ENCODE measurements around the gene ATF5.

The ATF5 gene

DNA sequence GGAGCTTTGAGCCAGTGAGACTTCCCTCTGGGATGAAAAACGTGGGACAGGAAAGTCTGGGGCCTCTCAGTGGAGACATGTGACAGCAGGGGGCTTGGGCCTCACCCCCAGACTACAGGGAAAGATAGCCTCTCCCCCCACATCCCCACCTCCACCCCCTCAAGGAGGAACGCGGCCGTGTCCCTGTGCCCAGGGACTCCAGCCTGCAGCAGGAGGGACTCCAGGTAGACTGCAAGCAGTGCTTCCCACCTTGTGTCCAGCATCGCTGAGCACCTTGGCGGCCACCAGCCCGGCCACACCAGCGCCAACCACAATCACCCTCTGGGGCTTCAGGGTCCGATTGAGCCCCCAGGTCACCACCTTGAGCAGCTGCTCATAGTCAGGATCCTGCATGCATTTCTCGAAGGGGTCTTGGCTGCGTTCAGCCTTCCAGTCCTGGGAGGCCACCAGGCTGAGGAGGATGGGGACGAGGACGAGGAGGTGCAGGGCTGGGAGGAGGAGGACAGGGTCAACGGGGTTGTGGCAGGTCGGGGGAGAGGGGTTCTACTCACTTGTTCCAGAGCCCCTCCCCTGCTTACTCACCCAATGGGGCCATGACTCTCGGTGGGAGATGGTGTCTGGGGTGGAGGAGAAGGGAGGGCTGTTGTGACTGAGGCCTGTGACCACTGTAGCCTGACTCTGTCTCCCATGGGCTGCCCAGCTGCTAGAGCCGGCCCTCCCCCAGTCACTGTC is 33.3 kb upstream of the ATF5 start:
- no peak for DNase-seq

DNA sequence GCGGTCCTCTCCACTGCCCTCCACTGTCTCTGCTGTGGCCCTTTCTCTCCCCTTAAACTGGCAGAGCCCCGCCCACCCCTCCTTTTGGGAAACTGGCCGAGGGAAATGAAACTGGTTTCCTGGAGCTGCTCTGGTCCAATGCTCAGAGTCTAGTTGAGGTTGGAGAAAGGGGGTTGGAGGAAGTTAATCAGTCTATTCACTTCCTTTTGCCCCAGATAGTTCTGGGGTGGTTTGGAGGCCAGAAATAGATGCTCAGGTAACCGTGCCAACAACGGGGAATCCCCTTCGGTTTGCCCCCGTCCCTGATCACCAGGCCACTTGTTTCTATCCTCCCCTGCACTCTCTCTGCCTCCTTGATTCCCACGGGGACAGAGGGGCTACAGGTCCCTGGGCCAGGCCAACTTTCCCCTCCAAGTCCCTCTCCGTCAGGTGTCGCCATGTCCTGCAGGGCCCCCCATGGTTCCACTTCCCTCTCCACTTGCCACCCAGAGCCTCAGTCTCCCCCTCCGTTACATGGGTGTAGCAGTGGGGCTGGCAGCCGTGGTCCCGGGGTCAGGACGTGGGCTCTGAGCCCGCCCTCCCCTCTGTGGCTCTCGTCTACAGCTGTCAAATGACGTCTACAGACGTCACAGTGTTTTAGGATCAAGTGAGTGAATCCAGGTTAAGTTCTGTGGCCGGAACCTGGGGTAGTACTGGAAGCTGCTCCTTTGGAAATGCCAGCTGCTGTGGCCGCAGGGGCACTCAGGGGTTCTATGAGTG is 32.0 kb upstream of the ATF5 start, which contains the start of gene IL4I1:
Gene IL4I1 (minus strand): TSS at position 25 of the 759 bp plus-strand sequence. CDS start 727 bp downstream, outside the sequence.
- no peak for DNase-seq

DNA sequence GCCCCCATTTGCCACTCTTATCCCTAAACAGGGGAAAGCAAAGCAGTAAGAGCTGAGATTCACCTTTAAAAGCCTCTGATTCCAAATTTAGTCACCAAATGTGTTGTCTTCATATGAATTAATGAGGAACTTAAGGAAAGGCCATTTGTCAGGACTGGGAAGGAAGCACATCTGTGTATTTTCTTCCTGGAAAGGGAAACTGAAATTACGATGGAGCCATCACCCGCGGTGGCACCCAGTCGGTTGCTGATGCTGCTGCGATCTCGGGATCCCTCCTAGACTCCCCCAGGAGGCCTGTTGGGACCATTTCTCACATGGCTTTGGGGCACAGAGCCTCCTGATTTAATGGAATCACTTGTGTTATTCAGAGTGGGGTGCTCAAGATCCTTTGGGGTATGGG is 24.9 kb upstream of the ATF5 start:
- no peak for DNase-seq

DNA sequence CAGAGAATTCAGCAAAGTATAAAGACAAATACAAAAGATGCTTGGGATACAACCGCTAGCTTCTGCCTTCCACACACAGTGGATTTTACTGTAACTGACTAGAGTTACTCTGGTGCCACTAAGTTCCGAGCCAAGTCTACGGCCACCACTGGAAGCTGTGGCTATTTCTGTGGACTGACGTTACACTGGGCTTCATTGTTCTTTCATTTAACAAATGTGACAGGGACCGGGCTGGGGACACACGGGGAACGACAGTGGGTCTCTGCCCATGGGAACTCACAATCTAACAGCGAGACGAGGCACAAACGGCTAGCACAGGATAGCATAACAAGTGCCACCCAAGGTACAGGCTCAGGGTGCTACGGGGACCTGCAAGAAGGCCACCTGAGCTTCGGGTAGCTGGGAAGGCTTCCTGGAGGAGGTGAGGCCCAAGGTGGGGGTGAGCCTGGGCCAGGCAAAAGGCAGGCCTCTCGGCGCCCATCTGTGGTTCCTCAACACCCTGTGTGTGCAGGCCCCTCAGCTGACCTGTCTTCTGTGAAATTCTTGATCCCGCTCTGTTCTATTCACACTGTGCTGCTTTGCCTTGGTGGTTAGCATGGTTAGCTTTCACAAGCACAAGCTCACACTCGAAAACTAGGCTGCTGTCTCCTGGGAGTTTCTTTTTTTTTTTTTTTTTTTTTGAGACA is 22.0 kb upstream of the ATF5 start:
- no peak for DNase-seq

DNA sequence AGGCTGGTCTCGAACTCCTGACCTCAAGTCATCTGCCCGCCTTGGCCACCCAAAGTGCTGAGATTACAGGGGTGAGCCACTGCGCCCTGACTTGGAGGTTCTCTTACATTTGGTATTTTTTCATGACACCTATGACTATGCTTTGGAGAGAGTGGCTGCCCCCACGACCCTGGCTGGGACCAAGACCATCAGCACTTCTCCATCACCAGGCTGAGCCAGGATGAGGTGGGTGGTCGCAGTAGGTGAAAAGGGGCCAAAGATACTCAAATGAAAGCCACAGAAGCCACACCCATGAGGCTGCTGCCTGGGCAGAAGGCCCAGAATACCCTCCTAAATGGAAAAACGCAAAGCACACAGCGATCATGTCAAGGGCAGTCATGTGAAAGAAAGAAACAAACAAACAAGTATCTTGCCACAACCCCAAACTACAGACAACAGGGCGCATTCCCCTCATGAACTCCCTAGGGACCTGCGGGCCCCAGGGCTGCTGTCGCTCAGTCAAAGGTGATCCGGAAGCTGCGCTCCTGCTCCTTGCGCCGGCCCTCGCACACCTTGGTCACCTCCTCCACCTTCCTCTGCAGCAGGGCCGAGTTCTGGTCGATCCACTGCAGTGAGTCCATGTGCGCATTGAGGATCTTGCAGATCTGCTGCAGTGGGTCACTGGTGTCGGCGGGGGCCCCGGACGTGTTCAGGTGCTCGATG is 21.1 kb upstream of the ATF5 start:
- DNase-seq: no peak

DNA sequence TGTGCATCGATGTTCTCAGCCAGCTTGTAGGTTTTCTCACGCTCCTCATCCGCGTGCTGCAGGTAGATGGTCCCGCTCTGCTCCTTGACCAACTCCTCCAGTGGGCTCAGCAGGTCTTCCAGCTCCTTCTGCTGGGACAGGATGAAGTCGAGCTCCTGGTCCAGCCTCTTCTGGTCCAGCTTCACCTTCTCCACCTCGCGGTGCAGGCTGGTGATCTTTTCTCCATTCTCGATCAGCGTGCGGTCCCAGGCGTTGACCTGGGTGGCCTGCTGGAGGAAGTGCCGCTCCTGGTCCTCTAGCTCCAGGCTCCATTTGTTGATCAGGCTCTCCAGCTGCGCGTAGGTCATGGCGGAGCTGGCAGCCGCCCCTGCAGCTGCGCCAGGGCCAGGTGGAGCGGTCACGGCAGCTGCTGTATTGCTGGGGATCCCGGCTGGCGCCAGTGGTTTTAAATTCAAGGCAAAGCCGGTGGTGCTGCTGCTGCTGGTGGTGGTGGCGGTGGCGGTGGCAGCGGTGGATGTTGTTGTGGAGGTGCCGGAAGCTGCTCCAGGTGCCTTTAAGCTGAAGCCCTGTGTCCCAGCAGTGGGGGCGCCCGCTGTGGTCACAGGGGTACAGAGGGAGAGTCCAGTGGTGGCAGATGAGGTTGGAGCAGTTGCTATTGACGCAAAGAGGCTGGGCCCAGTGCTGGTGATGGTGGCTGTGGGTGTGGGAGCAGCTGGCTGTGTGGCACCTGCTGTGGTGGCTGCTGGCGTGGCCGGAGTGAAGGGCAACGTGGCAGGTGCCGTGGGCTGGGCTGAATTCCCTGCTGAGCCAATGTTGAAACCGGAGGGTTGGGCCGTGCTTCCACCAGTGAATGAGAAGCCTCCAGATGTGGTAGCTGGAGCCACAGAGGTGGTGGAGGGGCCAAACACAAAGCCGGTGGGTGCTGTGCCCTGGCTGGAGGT is 20.3 kb upstream of the ATF5 start:
- DNase-seq: no peak

DNA sequence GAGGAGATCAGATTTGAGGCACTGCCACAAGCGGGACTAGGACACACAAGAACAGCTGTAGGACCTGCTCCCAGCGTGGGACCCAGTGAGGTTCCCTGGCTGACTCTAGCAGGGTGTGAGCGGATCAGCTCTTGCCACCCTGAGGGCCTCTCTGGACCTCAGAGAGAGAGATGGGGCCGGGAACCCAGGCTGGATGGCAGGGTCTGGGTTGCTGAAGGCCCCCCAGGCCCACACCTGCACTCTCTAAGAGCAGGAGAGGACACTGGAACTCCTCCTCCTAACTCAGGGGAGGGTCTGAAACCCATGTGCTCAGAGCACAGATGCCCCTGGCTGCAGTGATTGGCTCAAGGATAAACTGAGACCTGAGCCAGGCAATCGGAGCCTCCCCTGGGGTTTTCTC is 18.8 kb upstream of the ATF5 start:
- DNase-seq: no peak

DNA sequence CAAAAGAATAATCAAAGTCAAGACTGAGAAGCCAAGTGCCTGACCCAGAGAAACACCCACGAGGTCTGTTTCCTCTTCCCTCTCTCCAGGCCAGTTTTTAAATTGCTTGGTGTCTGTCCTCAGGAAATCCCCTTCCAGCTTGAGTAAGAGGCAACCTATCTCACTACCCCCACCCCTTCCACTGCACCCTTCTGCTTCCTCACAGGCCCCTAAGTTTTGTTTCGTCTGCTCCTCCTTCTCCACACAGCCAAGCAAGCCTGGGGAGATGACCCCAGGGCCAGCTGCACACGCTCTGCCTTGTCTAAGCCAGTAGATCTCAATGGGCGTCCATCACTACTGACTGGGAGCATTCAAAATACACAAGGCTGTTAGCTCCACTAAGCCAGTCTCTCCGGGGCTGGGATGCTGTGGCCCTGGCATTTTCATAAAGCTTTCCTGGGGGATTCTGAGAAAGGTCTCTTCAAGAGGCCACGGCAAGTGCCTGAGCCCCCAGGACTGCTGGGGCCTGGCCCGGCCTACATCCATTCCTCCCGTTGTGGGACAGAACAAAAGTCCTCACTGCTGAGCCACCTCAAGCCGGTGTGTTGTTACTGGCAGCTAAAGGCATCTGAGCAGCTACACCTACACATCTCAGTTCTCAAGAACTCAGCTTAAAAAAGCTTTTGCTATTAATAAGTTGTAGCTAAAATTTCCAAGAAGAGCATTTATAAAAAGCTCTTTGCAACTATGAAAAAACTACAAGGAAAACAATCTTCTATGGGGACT is 17.4 kb upstream of the ATF5 start:
- no peak for DNase-seq

DNA sequence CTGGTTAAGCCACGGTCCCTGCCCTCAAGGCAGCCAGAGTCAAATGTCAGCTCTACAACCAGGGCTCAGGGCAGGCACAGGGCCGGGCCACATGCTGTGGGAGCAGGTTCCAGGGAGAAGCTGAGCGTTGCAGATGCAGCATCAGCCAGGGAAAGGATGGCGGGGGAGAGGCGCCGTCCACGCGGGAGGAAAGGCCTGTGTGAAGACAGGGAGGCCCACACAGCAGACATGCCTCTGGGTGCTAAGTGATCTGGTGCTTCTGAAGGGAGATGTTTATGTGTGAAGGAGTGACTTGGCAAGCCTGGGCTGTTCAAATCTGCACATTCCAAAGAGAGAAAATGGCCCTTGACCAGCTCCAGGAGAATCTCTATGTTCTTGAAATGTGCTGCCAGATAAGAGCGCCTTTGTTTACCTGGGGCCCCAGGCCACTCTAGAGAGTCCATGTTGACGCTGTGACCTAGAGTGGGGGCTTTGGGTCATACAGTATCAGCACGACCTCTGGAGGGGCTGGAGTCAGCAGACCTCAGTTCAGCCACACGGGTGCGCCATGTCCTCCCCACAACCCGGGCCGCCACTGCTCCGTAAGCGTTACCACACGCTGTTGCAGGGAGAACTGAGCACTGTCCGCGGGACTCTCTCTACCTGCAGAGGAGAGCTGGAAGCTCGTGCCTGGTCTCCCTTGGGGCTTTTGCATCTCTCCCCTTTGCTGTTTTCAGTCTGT is 15.9 kb upstream of the ATF5 start:
- DNase-seq: no peak

DNA sequence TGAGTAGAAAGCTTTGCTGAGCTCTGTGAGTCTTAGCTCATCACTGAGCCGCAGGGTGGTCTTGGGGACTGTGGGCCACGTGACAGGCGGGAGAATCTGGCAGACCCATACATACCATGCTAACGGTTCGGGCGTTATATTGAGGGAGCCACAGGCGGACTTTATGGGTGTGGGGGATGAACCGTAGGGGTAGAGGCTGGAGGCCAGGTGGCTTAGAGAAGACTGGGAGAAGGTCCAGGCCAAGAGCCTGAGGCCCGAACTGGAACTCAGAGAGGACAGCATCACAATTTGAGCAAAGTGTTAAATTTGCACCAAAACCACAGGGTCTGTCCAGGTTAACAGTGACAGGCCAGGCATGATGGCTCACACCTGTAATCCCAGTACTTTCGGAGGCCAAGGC is 15.3 kb upstream of the ATF5 start:
- no peak for DNase-seq

DNA sequence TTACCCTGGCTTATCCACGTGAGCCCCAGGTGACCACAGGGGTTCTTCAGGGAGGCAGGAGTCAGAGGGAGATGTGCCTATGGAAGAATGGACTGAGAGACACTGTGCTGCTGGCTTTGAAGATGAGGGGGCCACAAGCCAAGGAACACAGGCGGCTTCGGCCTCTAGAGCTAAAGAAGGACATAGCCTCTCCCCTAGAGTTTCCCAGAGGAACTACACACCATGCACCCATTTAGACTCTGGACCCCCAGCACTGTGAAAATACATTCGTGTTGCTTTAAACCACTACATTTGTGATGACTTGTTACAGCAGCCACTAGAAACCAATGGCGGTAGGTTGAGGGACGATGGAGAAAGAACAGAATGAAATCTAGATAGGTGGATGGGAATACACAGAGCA is 13.7 kb upstream of the ATF5 start:
- DNase-seq: no peak

DNA sequence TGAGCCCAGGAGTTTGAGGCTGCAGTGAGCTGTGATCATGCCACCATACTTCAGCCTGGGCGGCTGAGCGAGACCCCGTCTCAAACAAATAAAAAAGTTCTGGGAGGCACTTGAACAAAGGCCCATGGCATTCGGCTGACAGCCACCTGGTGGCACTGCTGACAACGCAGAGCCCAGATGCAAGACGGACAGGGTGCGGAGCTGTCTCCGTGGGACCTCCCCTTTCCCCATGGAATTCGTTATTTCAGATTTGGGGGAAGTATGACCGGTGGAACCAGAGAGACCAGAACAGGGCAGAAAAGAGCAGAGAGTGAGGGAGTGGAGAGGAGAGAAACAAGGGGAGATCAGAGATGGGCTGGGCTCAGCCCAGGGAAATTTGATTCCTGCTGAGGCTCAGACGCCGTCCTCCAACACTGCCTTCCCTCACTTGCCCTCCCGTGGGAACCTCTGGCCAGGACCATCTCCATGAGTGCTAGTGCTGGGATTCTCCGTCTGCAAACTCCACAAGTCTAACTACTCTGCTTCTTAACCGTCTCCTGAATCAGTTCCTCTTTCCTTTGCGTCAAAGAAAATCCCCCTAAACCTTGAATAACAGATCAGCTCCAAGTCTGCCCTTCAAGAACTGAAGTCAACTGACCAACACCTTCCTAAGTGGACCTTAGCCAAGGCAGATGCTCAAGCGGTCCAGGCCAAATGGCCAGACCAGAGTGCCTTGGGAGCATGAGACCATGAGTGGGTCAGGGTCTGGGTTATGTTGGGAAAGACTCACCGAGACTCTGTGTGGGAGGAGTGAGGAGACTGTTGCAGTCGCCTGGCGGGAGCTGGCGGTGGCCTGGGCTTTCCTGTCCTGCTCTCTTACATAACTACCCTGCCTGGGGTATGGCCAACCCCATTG is 11.9 kb upstream of the ATF5 start:
- DNase-seq: no peak

DNA sequence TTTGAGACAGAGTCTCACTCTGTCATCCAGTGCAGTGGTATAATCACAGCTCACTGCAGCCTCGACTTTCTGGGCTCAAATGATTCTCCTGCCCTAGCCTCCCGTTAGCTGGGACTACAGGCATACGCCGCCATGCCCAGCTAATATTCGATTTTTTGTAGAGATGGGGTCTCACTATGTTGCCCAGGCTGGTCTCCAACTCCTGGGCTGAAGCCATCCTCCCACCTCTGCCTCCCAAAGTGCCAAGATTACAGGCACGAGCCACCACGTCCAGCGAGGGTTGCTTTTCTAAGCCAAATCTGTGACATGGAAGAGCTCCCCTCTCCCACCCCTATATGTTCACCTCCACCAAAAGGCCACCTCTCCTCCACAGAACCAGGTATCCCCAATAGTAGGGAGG is 10.9 kb upstream of the ATF5 start:
- no peak for DNase-seq

DNA sequence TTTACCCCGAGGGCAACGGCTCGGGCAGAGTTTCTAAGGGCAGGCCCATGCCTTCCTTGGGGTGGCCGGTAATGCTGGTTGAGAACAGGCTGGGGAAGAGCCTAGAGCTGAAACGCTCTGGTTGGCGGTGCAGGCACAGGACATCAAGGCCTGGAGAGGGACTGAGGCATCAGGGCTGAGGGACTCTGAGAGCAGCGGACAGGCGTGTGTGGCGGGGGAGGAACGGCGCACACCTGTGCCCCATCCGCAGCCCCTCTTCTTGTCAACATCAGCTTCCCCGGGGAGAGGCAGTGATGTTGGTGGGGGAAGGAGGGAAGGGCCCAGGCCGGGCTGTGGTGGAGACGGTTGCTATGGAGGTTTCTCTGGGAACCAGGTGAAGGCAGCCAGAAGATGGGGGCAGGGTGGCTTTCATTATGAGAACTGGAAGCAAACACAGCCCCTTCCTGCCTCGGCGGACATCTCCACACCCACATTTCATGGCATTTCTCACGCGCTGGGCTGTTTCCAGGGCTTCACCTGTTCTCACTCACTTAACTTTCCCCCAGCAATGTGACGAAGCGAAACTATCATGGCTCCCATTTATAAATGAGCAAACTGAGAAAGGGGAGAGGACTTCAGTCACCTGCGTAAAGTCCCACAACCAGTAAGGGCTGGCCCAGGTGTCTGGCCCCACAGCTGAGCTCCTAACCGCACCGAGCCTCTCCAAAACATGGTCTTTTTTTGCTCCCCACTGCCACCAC is 8.2 kb upstream of the ATF5 start:
- no peak for DNase-seq

DNA sequence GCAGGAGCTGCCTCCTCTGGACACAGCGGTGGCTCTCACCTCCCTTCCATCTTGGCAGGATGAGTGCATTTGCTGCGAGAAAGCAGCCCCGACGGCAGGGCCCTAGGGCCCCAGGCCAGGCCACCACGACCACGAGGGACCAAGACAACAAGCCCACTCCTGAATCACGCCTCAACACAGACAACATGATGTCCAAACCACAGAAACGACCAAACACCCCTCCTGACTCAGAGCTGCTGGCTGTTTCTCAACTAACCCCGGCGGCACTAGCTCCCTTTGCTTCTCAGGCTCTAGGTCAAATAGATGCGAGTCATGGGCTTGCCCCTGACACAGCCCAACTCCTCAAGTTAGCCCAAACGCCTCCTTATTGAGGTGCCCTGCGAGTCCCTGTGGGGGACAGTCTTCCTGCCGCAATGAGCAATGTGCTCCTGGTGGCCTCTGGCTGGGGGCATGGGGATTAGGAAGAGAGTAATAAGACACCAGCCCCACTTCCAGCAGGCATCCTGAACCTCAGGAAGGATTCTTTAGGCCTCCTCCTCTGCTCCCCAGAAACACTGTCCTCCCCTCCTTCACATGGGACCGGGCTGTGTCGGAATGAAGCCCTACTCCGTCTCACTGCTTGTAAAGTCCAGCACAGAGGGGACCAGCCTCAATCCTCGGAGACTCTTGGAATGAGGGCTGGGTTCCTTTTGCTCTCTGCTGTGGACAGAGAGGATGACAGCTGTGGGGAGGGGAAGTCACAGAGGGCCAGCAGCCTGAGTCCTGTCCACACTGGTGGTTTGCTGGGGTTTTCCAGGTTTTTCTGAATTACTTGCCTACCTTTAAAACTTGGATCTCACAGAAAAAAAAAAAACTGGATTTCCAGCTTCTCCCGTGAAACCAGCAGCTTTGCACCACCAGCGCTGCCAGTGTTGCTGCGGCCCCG is 6.9 kb upstream of the ATF5 start:
- no peak for DNase-seq

DNA sequence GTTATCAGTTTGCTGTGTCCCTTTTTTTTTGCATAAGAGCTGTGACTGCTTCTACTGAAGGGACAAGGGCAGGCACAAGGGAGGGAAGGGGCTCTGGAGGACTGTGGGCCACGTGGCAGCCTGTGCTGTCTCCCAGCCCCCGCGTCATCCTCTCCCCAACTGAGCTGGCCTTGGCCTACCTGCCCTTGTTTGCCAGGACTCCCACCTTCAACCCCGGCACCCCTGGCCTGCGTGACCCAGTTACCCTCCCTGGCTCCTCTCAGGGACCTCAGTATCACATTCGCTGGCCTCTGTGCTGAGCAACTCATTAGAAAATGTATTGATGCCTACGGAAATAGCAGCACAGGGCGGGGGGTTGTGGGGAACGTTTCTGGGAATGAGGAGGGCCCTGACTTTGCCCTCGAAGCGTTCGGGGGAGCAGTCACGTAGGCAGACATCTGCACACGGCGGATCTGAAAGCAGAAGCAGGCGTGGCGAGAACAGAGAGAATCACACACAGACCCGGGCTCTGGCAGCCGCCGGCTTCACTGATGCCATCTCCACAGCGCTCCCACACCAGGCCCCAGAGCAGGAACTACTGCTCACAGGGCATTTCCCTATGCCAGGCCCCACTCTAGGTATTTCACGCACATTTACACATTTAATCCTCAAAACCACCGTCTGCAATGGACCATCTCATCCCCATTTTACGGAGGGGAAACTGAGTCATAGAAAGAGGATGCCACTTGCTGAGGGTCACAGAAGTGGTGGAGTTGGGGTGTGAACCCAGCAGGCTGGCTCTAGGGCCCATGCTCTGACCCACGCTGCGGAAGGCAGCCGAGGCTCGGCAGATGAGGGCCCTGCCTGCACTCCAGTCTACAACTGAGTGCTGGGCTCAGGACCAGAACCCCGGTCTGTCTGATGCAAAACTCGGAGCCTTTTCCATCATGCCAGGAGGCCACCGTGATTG is 5.7 kb upstream of the ATF5 start:
- DNase-seq: no peak
